NCI-H2081 (cell line): ENCODE measurements around the gene TIFAB.
A peak's percentile ranks its signal among the peaks of the same experiment; 100 is the strongest.

ENCODE experiments used
- DNase-seq, 2 experiments: peaks; one replicate each; lab custom pipeline; 2025; lab: John Stamatoyannopoulos, UW

TIFAB gene

DNA sequence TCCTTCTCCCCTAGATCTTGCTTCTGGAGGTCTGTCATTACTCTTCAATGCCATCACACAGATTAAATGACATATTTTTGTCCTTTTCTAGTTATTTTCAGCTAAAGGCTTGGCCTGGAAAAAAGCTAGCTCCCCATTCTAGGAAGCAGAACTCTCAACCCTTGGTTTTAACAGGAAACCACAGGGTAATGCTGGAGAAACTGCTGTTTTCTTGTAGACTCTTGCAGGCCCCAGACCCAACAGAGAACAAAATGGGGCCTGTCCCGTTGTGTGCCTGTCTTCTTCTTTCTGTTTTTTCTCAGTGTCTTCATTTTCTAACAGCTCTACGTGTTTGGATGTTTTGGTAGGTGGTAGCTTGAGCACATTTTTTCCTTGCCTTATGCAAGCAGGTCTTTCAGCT is 26.5 kb downstream of the TIFAB start:
- DNase-seq, result no peak

DNA sequence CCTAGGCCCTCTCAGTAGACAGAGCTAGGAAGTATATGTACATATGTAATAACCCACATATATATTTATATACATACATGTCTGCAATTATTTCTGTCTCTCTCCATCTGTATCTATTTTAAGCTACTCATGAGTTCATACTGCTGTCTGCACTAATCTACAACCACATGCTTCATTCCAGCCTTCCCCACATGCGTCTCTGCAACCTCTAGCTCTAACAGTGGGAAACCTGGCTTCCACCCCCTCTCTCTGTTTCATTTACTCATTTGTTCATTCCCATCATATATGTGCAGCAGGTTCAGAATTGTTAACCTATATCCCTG is 28.3 kb downstream of the TIFAB start:
- DNase-seq, result no peak

DNA sequence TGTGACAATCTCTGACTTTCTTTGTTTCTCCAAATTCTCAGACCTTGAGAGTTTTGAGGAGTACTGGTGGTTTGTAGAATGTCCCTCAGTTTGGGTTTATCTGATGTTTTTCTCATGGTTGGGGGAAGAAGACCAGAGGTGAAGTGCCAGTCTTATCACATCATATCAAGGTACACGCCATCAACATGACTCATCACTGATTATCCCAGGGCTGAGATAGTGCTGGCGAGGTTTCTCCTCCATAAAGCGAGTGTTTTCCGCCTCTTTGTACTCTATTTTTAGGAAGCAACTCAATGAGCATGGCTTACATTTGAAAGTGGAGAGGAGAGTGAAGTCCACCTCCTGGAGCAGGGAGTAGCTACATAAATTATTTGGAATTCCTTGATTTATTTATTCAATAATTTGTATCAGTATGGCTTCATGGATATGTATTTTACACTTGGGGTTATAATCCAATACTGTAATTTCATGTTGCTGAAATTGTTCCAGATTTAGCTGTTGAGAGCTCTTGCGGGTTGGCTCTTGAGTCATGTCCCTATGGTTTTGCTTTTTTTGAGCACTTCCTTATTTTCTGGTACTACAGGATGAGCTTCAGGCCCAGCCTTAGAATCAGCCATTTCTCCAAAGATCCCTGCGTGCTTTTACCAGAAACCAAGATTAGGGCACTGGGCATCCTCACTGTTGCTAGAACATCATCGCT is 28.9 kb downstream of the TIFAB start:
- DNase-seq, result no peak

DNA sequence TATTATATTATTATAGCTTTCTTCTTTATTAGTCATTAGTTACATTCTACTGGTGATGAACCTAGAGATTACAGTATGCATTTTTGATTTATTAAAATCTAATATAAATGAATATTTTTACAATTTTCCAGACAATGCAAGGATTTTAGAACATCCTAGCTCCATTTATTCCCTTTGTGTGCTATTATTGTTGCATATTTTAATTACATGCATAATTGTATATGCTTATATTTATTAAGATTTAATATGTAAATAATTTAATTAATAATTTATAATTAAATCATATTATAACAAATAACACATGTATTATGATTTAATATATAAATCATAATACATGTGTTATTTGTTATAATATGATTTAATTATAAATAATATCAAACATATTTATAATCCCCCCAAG is 29.7 kb downstream of the TIFAB start:
- DNase-seq, result no peak

DNA sequence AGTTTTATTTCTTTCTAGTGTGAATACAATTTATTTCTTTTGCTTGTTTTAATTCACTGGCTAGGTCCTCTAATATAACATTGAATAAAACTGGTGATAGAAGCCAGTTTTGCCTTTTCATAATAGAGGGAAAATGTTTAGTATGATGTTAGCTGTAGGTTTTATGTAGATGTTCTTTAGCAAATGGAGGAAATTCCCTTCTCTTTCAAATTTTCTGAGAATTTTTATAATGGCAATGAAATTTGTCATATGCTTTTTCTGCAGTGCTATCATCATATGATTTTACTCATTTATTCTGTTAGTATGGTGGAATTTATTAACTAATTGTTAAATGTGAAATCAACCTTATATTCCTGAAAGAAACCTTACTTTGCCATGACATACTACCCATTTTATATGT is 35.1 kb downstream of the TIFAB start:
- DNase-seq, result no peak

DNA sequence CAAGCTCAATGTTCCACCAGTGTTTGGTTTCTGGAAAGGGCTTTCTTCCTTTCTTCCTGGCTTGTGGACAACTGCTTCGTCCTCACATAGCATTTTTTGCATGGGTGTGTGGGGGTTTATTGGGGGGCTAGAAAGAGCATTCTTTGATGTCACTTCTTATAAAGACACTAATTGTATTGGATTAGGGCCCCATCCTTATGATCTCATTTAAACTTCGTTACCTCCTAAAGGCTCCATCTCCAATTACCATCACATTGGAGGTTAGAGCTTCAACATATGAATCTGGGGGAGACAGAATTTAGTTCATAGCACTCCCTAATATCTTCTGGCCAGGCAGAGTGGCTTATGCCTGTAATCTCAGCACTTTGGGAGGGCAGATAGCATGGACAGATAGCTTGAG is 47.1 kb downstream of the TIFAB start:
- no peak for DNase-seq

DNA sequence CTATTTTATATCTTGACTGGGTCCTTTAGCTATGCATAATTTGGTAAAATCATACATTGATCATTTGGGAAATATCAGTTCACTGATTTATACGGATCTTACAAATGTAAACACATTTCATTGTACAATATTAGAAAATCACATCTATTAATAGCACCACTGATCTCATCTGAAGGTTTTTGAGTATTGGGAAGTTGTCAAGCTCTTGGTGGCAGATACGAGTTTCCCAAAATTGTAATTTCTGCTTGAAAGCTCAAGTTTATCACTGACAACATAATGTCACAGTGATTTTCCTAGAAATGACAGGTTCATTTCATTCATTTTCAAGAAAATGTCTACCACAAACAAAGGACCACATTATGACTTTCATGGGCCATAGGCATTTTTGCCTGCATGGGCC is 50.1 kb downstream of the TIFAB start:
- DNase-seq, result no peak

DNA sequence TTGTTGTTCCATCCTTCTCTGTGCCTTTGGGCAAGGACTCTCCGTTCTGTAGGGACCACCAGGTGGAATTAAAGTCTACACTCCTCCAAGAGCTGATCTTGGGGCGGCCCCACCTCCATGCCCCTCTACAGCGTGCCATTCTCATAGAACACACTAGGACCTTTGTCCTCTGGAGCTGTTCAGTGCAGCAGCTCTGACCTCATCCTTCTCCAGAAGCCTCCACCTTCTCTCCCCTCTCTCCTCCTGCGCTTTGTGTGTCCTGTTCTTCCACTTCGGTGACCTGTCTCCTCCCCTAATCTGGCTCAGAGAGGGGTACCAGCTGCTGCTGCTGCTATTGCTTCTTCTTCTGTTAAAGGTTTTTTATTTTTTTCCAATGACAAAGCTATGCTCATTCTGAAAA is 51.3 kb downstream of the TIFAB start:
- no peak for DNase-seq

DNA sequence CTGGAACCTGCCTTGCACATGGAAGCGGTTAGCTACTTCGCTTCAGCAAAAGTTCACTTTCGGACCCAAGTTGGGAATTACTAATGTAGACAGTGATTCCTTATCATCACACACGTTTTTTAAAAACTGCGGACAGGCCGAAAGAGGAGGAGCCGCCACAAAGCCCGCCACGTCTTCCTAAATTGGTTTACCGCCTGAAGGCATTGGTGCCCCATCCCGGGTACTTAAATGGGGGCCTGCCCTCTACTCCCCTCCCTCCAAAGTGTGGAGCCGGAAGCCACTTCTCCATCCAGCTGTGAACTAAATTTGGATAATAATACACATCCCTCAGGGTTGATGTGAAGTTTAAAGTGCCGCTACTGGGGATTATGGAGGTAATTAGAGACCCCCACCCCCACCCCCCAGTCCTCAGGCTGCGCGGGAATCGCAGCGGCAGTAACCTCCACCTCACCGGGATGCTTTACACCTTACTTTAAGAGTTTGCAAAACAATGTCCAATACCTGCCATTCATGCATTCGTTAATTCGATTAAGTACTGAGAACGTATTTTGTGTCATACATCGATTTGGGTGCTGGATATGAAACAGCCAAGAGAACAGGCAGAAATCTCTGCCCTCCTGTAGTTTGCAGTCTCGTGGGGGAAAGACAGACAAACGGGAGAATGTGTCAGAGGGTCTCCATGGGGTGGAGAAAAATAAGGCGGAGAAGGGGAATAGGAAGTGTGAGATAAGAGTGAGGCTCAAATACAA is 52.2 kb downstream of the TIFAB start:
- no peak for DNase-seq

DNA sequence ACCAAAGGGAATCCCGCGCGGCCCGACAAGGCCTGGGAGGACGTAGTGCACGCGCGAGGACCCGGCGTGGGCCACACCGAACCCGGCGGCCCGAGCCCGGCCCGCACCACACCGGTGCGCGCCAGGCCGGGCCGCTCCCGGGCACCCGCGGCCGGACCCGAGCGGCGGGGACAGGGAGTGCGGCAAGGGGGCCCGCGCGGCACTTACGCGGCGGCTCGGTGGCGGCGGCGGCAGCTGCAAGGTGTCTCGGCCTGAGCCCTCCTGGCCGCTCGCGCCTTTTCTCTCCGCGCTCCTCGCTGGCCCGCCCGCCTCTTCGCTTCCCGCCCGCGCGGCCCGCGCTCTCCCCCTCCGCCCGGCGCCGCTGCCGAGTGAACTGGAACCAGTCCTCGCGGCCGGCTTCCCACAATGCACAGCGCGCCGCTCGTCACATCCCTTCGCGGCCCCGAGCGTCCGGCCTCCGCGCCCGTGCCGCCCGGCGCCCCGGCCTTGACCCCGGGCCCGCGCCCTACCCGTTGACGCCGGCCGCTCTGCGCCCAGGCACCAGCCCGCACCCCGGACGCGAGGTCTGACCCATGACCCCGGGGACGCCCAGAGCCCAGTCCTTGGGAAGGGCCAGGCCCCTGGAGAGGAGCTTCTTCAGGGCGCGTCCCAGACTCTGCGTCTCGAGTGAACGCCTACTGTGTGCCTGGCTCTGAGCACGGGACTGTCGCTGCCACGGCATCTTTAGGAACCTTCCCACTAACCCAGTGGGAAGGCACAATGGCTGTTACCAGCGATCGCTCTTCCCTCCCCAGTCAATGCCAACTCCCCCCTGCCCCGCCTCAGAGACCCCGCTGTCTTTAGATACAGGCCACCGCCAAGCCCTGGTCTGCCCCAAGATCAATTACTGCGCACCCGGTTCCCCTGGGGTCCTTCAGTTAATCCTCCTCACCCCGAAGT is 53.0 kb downstream of the TIFAB start, which contains the start of gene MACROH2A1:
TSS of gene MACROH2A1 (minus strand) at position 377 of the 939 bp plus-strand sequence. CDS start 10,138 bp downstream, outside the sequence.
- DNase-seq, result peak; percentile 67 to 78

DNA sequence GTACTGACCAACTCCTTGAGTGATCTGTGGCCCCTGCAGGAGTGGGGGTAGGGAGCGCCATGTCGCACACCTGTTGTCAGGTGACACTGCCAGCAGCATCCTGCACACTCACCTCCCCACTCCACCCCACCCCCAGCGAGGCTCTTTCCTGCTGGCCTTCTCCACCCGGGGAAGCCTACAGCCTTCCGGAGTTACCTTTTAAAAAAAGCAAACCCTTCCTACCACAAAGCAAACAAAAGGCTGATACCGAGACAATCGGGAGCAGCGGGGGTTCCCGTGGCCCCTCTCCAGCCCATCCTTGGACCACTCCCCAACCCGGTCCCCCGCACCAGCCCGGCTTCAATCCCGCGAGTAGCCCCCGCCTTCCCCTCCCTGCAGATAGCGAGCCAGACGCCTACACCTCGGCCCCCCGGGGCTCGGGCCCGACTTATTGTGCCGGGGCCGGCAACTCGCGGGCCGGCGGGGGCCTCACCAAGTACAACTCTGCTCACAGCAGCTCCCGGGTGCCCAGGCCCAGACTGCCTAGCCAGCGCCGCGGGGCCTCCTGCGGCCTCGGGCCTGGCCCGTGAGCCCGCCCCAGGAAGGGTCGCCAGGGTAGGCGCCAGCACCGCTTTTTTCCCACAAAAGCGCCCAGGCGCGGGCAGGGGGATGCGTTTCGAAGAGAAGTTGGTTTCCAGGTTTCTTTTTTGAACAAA is 53.8 kb downstream of the TIFAB start:
- peak; percentile 32 to 74 for DNase-seq
